Osteocyte (in vitro differentiated cells): Measurements from ENCODE around the gene SHISA7. TPM values are rescaled to one million over a fixed set of nuclear protein-coding genes. Genes with fewer than 3 reads are reported as not detected.

Source experiments
- DNase-seq: peaks from one replicate; pipeline ENCODE4 v3.0.0; 2021; ENCODE audit warnings: mixed read lengths; ENCODE audit not compliant: unreplicated experiment; ENCODE audit errors: extremely low spot score
- H3K27ac Mint-ChIP-seq: one replicate; pipeline ENCODE4 v1.8.0; 2021; ENCODE audit warnings: mild to moderate bottlenecking, mixed read lengths; ENCODE audit not compliant: unreplicated experiment
- H3K27me3 Mint-ChIP-seq: one replicate; pipeline ENCODE4 v1.8.0; 2021; ENCODE audit warnings: mixed read lengths; ENCODE audit not compliant: unreplicated experiment
- H3K36me3 Mint-ChIP-seq: one replicate; pipeline ENCODE4 v1.8.0; 2021; ENCODE audit warnings: mixed read lengths; ENCODE audit not compliant: unreplicated experiment
- H3K4me1 Mint-ChIP-seq: one replicate; pipeline ENCODE4 v1.8.0; 2021; ENCODE audit warnings: mixed read lengths; ENCODE audit not compliant: unreplicated experiment
- H3K4me3 Mint-ChIP-seq: one replicate; pipeline ENCODE4 v1.8.0; 2021; ENCODE audit warnings: mild to moderate bottlenecking, moderate library complexity, mixed read lengths; ENCODE audit not compliant: unreplicated experiment
- H3K9me3 Mint-ChIP-seq: one replicate; pipeline ENCODE4 v1.8.0; 2021; ENCODE audit warnings: mixed read lengths; ENCODE audit not compliant: unreplicated experiment
- CTCF ChIP-seq: fragments of 200-600 bp; sonication (generic); IDR thresholded peaks from 2 replicates; pipeline ENCODE4 v1.5.0; 2021; ENCODE audit warnings: antibody characterized with exemption, mild to moderate bottlenecking, moderate library complexity
- total RNA-seq: library from RNA; stranded (reverse); gene quantifications from 2 replicates; pipeline ENCODE4 v1.2.1, GENCODE V29; 2021

SHISA7 gene
- total RNA-seq, 1 donor from 2014 or later: not detected

GRCh38 chr19:55467236-55468053 is 24.3 kb upstream of the SHISA7 start:
- DNase-seq: no peak
- Mint-ChIP-seq H3K4me3 (no peak overlapping the region), H3K27me3 (no peaks in the 10 kb centered on the region), H3K9me3 (no peaks in the 10 kb centered on the region), H3K4me1 (peaks cover 6% of the 10 kb centered on the region), H3K36me3 (no peaks in the 10 kb centered on the region), H3K27ac (no peak overlapping the region)
- TF ChIP-seq CTCF: peak; percentile 100

- no peak for DNase-seq
- H3K27me3 Mint-ChIP-seq: no peaks in the 10 kb centered on the region
- H3K36me3 Mint-ChIP-seq: no peaks in the 10 kb centered on the region
- no peak overlapping the region for H3K27ac Mint-ChIP-seq
- no peak overlapping the region for H3K4me3 Mint-ChIP-seq
- no peak for TF ChIP-seq CTCF
- H3K4me1 Mint-ChIP-seq: peaks cover 12% of the 10 kb centered on the region
- H3K9me3 Mint-ChIP-seq: no peaks in the 10 kb centered on the region
These were observed 23.1 kb upstream of the SHISA7 start for GRCh38 chr19:55466241-55466614.

GRCh38 chr19:55465460-55466240 is 22.6 kb upstream of the SHISA7 start:
- no peak for TF ChIP-seq CTCF
- Mint-ChIP-seq H3K9me3 (no peaks in the 10 kb centered on the region), H3K27ac (no peak overlapping the region), H3K36me3 (no peaks in the 10 kb centered on the region), H3K4me1 (peaks cover 15% of the 10 kb centered on the region), H3K27me3 (no peaks in the 10 kb centered on the region), H3K4me3 (no peak overlapping the region)
- no peak for DNase-seq

GRCh38 chr19:55464662-55465054 is 21.6 kb upstream of the SHISA7 start, which contains the start of gene C19orf85:
TSS of gene C19orf85 (minus strand) at chr19:55464751. CDS start at chr19:55464554, 197 bp downstream.
- Mint-ChIP-seq H3K4me1 (peaks cover 25% of the 10 kb centered on the region), H3K9me3 (no peaks in the 10 kb centered on the region), H3K4me3 (no peak within 1 kb of the TSS), H3K36me3 (no peaks in the 10 kb centered on the region), H3K27me3 (no peaks in the 10 kb centered on the region), H3K27ac (no peak within 1 kb of the TSS)
- DNase-seq: no peak
- no peak for TF ChIP-seq CTCF
